GM19438 (cell line): ENCODE data around the gene CABS1.

Experiments used
- ATAC-seq: cut with Tn5 transposase; IDR thresholded peaks from one replicate; pipeline ENCODE4 v1.9.1; 2021; ENCODE audit warnings: low read depth; ENCODE audit not compliant: unreplicated experiment

The CABS1 gene

DNA sequence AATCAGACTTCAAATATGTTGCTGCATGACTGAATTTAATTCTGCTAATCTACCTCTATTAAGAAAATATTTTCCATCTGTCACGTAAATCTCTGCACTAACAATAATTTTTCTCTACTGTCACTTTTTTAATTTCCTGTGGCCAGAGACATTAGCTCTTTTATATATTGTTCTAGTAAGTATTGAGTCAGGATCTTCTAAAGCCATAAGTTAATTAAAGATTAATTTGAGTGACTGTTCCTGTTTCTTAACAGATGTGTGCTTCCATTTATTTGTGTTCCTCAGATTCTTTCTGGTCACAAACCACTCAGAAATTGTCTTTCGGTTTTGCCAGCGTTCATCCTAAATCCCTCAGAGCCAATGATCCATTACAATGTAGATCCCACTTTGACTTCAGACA is 45.8 kb downstream of the CABS1 start:
- no peak for ATAC-seq

DNA sequence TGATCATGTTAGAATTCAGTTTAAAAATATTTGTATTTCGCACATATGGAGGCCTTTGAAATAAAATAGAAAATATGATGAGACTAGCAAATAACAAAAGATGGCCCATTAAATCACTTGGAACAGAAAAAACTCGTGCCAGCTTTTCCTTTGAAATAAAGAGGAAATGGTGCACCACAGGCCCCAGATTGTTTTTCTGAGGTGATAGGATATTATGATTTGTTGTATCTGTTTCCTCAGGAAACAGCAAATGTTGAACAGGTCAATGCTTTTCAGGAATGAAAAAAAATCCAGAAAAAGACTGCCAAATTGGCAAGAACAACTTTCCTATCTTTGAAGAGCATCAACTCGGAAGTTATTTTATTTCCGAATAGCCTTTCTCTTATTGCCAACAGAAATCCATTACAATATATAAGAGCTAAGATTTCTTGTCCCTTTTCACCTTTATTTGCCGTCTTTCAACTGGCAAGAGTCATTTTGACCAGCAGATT is 48.0 kb downstream of the CABS1 start, which contains the start of gene SMR3B:
Gene SMR3B (plus strand): TSS at position 441 of the 491 bp plus-strand sequence. CDS start 1,380 bp downstream, outside the sequence.
- no peak for ATAC-seq
